ENCODE measurements around the gene PODXL2. TPM values are rescaled to one million over a fixed set of nuclear protein-coding genes. Genes with fewer than 3 reads are reported as not detected.

PODXL2 gene
- total and polyA plus RNA-seq, 2 of the 8 experiments (the other 6 are each of a cell fraction or from before 2014, with no cell fraction given) = 27.6 to 31.6 TPM

GRCh38 chr3:127685708-127686511, 56.9 kb downstream of the PODXL2 start:
- no peak for TF ChIP-seq CBX5 (IDR thresholded peaks at IDR 0.05; ENCODE audit: low read depth, low read length)
- CTCF ChIA-PET (ENCODE audit: partially characterized antibody) = interaction anchor here (9.6 kb wide), 1 partner anchor 7 kb away, joined by 172 read pairs; no protein-coding TSS in a partner anchor

More at GRCh38 chr3:127685708-127686511, 56.9 kb downstream of the PODXL2 start:
- Histone ChIP-seq H3K9ac (replicated peaks in 1 of 4; ENCODE audit: extremely low read depth in 1 of 4, low read depth in 3 of 4, low read length in 3 of 4) (no peak overlapping the region), H3K56ac (replicated peaks; ENCODE audit: insufficient read length, low read depth, low read length) (no peak overlapping the region), H3K4me3 (ENCODE audit: extremely low read depth in 1 of 4, insufficient read depth in 2 of 4, low read depth in 3 of 4, low read length in 4 of 4) (no peak overlapping the region), H4K5ac (ENCODE audit: insufficient read length, low read depth, low read length) (no peak overlapping the region), H2AK5ac (ENCODE audit: low read depth, low read length) (no peak overlapping the region), H3K23me2 (ENCODE audit: low read depth, low read length) (peaks cover 16% of the 10 kb centered on the region; the same call in 1 of the 2 replicates), H3K4ac (replicated peaks; ENCODE audit: insufficient read length, low read depth, low read length) (no peak overlapping the region), H4K8ac (ENCODE audit: extremely low read depth, insufficient read depth, low read length) (no peak overlapping the region), H3K9me3 (ENCODE audit: insufficient read depth in 2 of 2, low read depth in 1 of 2, low read length in 1 of 2) (no peaks in the 10 kb centered on the region), H3K4me2 (ENCODE audit: insufficient read depth in 1 of 2, low read depth in 2 of 2, low read length in 2 of 2) (no peak overlapping the region), H3K14ac (ENCODE audit: insufficient read length) (no peak overlapping the region), H2AFZ (ENCODE audit: low read length) (no peak overlapping the region), H2BK120ac (replicated peaks; ENCODE audit: low read depth, low read length) (no peak overlapping the region), H3K27me3 (replicated peaks in 1 of 4; ENCODE audit: control insufficient read depth in 3 of 4, extremely low read depth in 1 of 4, insufficient read depth in 3 of 4, low read length in 3 of 4) (no peaks in the 10 kb centered on the region), H2BK20ac (ENCODE audit: low read length) (no peak overlapping the region), H3K18ac (ENCODE audit: extremely low read depth, low read length) (no peak overlapping the region; the same call in 1 of the 2 replicates), H3K23ac (ENCODE audit: insufficient read length) (no peak overlapping the region), H3K79me1 (ENCODE audit: low read depth, low read length) (no peaks in the 10 kb centered on the region), H4K20me1 (replicated peaks in 1 of 2; ENCODE audit: control insufficient read depth in 1 of 2, insufficient read depth in 2 of 2, low read length in 2 of 2) (no peaks in the 10 kb centered on the region), H4K91ac (replicated peaks; ENCODE audit: insufficient read length, low read length) (no peak overlapping the region), H3K36me3 (ENCODE audit: control insufficient read depth in 2 of 4, insufficient read depth in 4 of 4, low read length in 3 of 4) (no peaks in the 10 kb centered on the region), H3K4me1 (replicated peaks in 1 of 4; ENCODE audit: control insufficient read depth in 3 of 4, insufficient read depth in 4 of 4, low read length in 3 of 4) (peaks cover 0 to 28% (median 10%) of the 10 kb centered on the region in 4 experiments; a peak in 6 of 7 replicates), H2BK5ac (ENCODE audit: low read depth, low read length) (no peak overlapping the region), H3K27ac (ENCODE audit: low read depth, low read length) (no peak overlapping the region), H3K79me2 (ENCODE audit: control insufficient read depth in 1 of 2, insufficient read depth in 2 of 2, low read length in 2 of 2) (no peaks in the 10 kb centered on the region), H2BK12ac (ENCODE audit: low read depth, low read length) (no peak overlapping the region), H2BK15ac (ENCODE audit: low read length) (no peak overlapping the region)
- WGBS, 2 experiments (ENCODE audit: extremely low coverage in 1 of 2, insufficient coverage in 1 of 2, insufficient read length in 1 of 2, insufficient replicate concordance in 2 of 2, low coverage in 1 of 2, low lambda C conversion rate in 2 of 2, missing lambda C conversion rate in 1 of 2) = 91 to 100% methylated on average over 3 to 4 of the region's 4 CpGs
- FAIRE-seq = no peak
- POLR2A ChIA-PET (ENCODE audit: partially characterized antibody) = no interaction called here
- no peak for DNase-seq (ENCODE audit: low read depth in 1 of 2, low spot score in 2 of 2)

All from H1 (cell line).